Subcutaneous adipose tissue (tissue), 4 donors: Measurements from ENCODE around the gene LRRC8D. TPM values are rescaled to one million over a fixed set of nuclear protein-coding genes. Genes with fewer than 3 reads are reported as not detected.

Experiments
- CTCF ChIP-seq: fragments of 450-650 bp; IDR thresholded peaks from one replicate; pipeline ENCODE4 v1.5.1; 2016; ENCODE audit warnings: low read depth, mild to moderate bottlenecking, control low read depth, antibody characterized with exemption, moderate library complexity
- total RNA-seq, 4 donors: library from RNA; depleted of rRNA; stranded (reverse); fragments of >200 nt; gene quantifications; one replicate each; pipeline ENCODE4 v1.1.0, GENCODE V29; 2016

Gene LRRC8D
- total RNA-seq, 4 donors from 2014 or later: 7.5 to 12.4 (median 9.2) TPM

- no peak for TF ChIP-seq CTCF
These were observed 66.4 kb downstream of the LRRC8D start for GRCh38 chr1:89887270-89887669.

- TF ChIP-seq CTCF: no peak
These were observed 66.9 kb downstream of the LRRC8D start for GRCh38 chr1:89887713-89888112.

GRCh38 chr1:89888480-89889322 is 67.9 kb downstream of the LRRC8D start:
- no peak for TF ChIP-seq CTCF

- no peak for TF ChIP-seq CTCF
These were observed 68.4 kb downstream of the LRRC8D start for GRCh38 chr1:89889323-89889615.

GRCh38 chr1:89890085-89890752 is 69.4 kb downstream of the LRRC8D start:
- TF ChIP-seq CTCF: no peak

GRCh38 chr1:89892816-89893215 is 72.0 kb downstream of the LRRC8D start:
- no peak for TF ChIP-seq CTCF
